CD4-positive, alpha-beta T cell treated with Interleukin-15 for 1 hour (primary cell): ENCODE results near the gene SDK1.
"Not testable (repeated sequence)": the region's sequence is repeated elsewhere in the genome, so short reads cannot be mapped to it uniquely, and the experiment has no call there.

Experiments
- DNase-seq: peaks from one replicate; pipeline ENCODE4 v3.0.0-alpha.2; 2020

The SDK1 gene

DNA sequence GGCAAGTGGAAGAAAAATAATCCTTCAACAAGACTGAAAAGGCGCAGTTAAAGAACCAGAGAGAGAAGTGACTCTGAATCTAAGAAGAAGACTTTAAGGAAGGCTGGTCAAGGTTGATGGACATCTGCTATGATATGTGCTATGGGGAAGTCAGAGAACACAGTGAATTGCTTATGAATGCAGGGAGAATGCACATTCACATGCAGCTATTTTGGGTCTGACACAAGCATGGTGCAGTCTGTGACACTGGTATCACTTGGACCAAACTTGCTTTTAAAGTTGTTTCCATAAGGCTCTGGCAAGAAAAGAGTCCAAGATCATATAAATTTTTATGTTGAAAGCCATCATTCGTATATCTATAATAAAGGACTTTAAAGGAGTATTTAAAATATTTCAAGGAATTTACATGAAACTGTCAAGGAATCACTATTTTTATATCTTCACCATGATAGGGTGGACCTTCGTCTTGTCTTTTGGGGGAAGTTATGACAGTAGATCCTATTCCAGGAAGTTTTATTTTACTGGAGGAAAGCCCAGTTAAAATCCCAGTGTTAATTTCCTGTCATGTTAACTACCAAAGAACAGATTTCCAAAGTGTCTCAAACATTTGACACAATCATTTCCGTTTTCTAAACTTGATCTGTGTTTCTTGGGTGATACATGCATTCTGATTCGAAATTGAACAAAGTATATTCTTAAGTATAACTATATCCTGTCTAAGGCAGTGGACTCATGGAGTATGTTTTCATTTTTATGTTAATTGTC is 239.6 kb downstream of the SDK1 start:
- no peak for DNase-seq

DNA sequence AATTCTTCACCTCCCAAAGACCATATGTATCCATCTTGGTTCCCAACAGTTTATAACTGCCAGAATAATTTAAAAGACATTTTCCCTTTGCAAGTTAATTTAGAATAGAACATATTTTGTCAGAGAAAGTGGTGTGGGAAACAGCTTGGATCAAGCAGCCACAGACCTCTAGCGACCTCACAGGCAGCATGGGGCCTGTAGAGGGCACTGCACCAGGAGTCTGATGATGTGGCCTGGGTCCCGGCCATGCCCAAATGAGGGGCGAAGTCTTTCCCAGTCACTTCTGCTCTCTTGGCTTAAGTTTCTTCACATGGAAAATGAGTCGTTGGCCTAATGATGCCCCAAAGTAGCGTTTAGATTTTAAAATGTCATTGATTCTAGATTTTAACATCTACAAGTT is 243.2 kb downstream of the SDK1 start:
- no peak for DNase-seq

DNA sequence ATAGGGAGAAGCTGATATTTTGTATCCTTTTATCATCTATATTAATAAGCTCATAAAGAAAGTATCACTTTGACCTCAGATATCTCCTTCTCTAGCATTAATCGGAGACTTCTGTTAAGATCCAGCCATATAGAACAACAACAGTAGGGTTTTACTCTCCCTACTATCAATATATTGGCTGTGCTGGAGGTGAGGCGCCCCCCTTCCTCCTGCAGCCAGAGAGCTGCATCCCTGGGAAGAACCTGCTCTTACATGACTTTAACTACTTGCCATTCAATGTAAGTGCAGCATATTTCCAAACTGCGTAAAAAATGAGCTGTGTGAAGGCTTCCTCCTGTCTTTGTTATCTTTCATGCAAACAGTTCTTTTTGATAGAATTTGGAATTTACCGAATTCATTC is 247.8 kb downstream of the SDK1 start:
- DNase-seq = no peak

DNA sequence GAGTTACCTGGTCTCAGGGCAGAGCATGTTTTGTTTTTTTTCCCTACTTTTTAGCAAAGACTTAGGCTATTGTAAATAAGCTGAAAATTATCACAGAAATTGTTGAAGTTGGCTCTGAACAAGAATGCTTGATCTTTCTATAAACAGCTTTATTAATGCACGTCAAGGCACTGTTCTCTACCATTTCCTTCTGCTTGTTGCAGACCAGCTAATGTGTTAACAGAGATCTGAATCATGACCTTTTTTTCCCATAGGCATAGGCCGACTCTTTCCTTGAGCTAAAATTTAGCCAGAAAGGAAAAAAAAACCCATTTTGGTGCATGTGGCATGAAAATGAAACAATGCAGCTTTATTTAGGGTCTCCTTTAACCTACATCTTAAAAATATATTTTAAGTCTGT is 248.5 kb downstream of the SDK1 start:
- DNase-seq = no peak

DNA sequence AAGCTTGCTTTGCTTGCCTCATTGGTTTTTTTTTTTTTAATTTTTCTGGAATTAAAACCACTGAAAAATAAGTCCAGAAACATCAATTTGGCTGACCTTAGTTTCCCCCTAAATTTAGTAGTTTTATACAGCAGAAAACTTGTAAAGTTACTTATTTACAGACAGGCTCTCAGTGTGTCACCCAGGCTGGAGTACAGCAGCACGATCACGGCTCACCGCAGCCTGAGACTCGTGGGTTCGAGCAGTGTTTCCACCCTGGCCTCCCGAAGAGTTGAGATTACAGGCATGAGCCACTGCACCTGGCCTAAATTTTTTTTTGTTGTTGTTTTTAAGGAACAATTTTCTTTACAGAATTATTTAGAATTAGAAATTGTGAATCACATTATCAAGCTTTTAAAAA is 250.5 kb downstream of the SDK1 start:
- DNase-seq = no peak

DNA sequence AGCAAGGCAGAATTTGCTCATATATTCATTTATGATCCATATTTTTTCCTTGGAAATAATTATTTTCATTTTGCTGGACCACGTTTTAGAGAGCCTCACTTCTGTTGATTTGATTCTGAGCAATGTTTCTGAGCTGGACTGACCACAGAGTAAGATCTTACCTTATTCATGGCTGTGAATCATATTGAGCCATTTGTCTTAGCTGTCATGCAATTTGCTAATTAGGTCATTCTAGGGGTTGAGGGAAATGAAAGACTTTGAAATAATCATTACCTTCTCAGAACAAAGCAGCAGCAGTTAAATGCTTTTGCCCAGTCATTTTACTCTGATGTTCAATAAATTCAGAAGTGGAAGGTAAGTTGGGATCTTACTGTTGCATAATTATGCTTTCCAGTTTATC is 251.4 kb downstream of the SDK1 start:
- DNase-seq = no peak

DNA sequence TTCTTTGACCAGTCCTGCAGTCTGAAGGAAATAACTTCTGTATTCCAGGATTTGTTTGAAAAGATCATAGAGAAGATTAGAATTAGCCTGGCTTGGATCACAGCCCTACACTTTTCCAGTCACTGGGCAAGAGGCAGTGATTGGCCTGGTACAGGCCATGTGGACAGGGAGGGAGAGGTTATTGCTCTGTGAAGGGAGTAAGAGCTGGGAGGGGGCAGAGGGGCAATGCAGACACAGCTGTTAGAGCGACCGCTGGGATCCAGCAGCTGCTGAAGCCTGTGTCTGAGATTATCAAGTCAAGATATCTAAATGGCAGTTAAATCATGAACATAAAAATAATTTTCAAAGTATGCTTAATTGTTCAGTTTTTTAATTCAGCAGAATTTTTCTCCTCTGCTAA is 257.3 kb downstream of the SDK1 start:
- no peak for DNase-seq

DNA sequence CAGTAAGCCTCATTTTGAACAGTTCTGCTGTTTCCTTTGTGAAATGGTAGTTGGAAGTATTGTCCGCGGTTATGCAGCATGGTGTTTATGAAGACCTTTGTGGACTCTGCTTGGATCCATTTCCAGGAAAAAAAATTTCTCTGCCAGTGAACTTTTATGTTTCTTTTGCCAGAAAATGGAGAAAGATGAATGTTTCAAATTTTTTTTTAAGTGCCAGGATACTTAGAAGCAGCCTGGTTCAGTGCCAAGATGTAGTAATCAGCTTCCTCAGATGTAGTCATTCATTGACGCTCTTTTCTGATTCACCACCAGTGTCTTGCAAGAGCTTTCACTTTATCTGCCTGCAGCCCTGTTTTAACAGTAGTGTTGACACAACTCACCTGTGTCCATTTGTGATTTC is 258.2 kb downstream of the SDK1 start:
- DNase-seq = no peak

DNA sequence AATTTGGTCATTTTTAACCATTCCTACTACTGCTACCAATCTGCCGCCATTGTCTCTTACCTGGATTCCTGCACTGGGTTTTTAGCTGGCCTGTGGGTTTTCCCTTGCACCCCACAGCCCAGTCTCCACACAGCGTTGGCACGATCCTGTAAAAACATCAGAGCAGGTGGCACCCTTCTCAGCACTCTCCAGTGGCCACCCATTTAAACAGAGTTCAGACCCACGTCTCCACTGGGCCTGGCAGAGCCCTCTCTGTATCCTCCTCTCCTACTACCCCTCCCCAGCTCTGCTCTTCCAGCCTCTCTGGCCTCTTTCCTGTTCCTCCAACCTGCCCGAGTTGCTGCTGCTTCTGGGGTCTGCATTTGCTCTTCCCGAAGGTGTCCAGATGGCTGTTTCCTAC is 259.4 kb downstream of the SDK1 start:
- DNase-seq = no peak

DNA sequence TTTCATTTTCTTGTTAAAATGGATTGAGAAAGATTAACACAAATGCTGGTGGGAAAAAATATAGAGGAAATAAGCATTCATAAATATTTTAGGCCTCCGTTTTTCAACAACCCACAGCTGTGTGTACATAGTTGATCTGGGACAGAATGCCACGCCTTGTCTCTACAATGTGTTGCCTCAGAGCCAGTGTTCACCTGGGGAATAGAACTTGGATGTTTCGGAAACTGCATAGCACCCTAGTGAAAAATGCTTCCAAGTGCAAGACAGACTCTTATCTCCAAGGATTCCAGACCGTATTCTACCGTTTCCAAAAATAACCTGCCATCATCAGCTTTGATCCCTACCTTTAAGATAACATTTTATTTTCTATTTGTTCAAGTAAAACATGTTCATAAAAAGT is 260.9 kb downstream of the SDK1 start:
- DNase-seq = no peak

DNA sequence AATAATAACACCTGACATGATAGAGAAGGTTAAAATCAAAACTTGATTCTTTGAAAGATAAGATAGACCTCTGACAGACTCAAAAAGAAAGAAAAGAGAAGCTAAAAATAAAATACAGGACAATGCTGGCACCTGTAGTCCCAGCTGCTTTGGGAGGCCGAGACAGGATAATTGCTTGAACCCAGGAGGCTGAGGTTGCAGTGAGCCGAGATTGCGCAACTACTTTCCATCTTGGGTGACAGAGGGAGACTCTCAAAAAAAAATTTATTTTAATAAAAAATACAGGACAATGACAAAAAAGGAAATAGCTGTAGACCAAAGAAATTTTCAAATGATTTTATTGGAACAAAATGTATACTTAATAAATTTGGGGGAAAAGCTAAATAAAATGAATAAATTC is 263.2 kb downstream of the SDK1 start:
- no peak for DNase-seq

DNA sequence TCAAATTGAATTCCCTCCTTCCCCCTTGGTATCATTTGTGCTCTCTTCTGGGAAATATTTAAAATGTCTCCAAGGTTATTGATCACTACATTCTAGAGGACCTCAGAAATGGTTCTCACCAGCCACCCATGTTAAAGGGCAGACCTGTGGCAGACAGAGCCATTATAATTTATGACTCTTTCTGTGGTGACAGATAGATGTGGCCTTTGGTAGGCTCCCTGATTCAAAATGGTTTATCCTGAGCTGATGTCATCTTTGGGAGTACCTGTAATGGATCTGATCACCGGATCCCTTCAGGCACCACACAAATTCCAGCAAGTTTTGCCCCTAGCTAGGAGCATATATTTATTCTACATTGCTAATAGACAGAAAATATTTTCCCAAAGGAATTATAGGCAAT is 267.5 kb downstream of the SDK1 start:
- no peak for DNase-seq

DNA sequence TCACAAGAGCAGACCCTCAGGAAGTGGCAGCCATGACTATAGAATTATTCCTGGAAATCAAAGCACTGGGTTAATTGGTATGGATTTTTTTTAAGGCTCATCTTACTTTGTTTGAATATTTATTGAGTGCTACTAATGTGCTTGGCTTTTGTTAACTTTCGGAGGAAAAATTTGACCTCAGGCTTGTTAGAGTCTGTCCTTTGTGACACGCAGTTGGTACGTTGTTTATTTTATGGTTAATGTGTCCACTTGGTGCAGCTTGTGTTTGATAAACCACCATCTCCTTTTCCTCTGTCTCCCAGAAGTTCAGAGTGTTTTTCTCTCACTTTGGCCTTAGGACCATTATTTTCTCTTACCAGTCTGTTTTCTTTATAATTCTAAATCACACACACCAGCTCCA is 268.6 kb downstream of the SDK1 start:
- DNase-seq = no peak

DNA sequence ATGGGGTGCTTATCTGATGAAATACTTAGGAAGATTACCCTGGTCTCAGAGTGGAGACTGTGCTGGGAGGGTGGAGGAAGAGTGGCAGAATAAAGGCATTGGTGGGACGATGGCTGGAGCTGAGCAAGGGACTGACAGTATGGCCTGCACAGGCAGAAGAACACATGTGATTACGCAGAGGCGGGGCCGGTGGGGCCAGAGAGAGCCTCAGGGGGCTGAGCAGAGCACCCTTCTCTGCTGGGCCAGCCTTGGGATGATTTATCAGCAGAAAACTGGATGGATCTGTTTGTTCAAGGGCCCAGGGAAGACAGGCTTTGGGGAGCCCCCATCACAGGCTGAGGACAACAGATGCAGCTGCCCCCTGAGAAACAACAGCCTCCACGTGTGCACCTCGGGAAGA is 272.1 kb downstream of the SDK1 start:
- no peak for DNase-seq

DNA sequence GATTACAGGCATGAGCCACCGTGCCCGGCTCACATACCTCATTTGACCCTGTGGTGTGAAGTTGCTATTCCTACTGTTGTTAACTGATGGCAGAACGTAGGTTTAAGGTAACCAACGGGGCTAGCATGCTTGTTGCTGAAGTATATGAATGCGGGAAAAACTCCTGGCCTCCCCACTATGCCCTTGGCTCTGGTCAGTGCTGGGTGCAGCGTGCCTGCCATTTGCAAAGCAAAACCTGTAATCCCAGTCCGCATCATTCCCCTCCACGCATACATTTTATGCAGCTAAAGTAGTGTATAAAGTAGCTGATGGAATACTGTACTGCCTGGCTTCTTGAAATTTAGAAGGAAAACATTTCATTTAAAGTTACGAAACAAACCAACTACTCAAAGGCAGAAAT is 273.3 kb downstream of the SDK1 start:
- no peak for DNase-seq

DNA sequence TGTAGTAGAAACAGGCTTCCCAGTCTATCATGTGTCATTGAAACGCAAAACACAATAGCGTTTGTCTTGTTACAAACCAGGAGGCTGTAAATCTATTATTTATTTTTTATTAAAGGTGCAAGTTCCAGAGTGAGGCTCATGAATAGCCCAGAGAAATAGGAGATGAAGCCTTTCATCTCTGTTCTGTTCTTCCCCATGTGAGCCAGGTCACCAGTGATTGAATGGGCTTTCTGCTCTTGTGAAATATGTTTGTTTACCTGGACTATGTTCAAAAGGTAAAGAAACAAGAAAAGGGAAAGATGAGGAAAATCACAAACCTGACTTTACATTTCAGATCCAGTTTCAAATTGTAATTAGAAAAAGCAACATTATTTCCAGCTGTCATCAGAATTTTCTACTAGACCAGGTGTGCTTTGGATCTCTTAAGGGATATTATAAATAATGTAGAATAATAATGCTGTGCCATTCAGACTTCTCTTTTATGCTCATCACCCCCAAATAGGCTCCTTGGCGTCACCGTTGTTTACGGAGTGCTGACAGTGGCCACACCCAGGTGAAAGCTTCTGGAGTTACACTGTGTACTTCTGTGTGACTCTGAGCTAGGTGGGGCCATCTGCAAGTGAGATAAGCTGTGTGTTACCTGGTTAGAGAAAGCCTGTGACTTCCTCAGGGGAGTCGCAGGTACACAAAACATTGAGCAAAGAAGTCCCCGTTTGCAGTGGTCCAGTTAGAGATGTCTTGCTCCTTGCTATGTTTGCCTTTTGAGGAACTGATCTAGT is 274.9 kb downstream of the SDK1 start:
- no peak for DNase-seq

DNA sequence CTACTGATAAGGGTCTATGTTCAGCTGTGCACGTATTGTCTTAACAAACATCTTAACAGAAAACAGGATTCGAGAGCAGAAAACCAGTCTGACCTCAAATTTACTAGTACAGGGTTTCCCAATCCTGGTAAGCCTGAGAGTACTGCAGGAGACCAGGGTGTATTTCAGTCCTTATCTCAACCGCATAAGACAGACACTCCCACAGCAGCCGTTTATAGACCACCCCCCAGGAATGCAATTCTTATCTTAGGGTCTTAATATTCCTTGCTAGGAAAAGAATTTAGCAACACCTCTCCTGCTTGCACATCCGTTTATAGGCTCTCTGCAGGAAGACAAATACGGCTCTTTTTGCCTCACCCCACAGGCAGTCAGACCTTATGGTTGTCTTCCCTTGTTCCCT is 277.3 kb downstream of the SDK1 start:
- no peak for DNase-seq

DNA sequence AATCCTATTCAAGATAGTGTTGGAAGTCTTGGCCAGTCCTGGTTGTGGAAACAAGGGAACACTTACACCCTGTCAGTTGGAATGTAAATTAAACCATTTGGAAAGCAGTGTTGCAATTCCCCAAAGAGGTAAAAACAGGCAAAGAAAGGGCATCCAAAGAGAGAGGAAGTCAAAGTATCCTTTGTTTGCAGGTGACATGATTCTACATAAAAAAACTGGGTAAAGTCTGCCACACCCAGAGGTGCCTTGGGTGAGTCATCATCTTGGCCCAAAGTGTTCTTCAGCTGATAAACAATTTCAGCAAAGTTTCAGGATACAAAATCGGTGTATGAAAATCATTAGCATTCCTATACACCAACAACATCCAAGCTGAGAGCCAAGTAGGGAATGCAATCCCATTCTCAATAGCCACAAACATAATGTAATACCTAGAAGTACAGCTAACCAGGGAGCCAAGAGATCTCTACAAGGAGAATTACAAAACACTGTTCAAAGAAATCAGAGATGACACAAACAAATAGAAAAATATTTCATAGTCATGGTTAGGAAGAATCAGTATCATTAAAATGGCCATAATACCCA is 278.7 kb downstream of the SDK1 start:
- no peak for DNase-seq

DNA sequence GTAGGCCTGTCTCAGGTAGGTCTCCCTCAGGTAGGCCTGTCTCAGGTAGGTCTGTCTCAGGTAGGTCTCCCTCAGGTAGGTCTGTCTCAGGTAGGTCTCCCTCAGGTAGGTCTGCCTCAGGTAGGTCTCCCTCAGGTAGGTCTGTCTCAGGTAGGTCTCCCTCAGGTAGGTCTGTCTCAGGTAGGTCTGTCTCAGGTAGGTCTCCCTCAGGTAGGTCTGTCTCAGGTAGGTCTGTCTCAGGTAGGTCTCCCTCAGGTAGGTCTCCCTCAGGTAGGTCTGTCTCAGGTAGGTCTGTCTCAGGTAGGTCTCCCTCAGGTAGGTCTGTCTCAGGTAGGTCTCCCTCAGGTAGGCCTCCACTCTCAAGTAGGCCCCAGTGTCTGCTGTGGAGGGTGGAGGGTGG is 281.1 kb downstream of the SDK1 start:
- not testable (repeated sequence) for DNase-seq

DNA sequence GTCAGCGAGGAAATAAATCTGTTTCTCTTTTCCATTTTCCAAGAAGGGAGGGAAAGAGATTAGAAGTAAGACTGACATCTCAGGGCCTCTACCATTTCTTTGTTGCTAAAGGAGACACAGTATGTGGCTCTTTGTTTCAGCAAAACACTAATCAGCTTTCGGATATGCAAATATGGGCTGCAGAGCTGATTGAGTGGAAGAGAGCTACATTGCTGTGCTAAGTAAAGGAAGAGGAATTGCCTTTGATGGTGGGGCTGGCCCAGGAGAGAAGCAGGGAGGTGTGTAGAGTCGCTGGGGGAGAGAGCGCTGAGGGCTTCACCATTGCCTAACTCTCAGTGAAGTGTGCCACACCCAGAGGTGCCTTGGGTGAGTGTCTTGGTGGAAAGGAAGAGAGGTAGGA is 284.8 kb downstream of the SDK1 start:
- no peak for DNase-seq

DNA sequence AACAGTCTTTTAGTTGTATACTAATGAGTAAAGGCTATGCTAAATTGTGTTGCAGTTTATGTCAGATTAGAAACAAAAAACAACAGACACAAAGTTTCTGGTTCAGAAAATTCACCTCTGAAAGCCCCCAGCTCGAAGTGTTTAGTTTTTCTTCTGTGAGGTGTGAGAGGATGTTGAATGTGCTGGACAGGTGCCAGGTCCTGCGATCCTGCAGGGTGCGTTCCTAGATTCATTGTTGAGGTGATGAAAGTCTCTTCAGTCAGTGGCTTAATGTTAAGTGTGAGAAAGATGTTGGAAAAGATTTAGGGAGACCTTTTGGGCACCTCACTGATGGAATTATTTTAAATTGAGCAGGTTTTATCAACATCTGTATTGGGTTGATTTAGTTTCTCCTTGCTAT is 287.3 kb downstream of the SDK1 start:
- DNase-seq = no peak

DNA sequence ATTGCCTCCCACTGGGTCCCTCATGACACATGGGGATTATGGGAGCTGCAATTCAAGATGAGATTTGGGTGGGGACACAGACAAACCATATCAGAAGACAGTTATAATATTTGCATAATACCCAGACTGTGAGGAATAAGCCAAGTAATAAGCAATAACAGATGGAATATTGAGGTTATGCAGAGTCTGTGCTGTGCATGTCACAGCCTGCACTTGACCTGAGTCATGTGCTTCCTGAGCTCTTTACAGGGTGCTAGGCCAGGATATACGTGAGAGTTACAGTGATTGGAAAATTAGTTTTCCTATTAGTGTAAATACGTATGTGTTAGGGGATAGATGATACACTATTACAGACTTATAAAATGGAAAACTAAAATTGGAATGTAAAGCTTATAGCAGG is 288.7 kb downstream of the SDK1 start:
- DNase-seq = no peak

DNA sequence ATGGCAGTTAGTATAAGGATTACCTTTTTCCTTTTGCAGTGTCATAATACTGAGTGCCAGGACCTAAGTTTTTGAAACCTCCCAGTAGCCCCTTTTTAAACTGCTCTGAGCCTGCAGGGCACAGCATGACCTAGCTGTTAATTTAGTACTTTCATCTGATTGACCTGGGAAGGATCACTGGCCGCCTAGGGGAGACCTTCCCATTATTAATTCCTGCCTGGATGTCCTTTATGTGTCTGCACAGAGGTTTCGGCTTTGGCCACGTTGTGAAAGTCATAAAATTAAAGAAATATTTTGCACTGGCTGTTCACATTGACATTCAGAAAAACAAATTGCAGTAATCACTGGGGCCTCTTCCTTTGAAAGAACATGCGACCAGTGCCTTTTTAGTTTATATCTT is 290.2 kb downstream of the SDK1 start:
- DNase-seq = no peak

DNA sequence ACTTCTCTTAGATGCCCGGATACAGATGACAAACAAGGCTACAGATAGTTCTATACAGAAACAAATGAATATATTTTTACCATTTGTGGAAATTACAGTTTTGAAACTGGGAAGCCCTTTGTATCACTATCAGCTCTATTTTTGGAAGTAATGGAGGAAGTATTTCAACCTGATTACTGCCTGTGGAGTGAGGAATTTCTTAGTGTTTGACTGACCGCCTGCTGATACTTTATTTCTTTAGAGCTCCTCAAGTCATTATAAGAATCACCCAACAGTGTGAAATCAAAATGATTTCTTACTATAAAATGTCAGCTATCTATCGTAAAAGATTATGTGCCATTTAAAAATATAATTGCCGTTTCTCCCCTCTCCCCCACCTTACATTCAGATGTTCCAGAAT is 290.9 kb downstream of the SDK1 start:
- DNase-seq = no peak
